IPS-20b (cell line): Measurements from ENCODE around the gene SBK3.
"Not testable (repeated sequence)": the region's sequence is repeated elsewhere in the genome, so short reads cannot be mapped to it uniquely, and the experiment has no call there.

Source experiments
- H3K27ac ChIP-seq: one replicate; pipeline ENCODE4 v1.5.1; 2013; ENCODE audit warnings: low read length
- H3K27me3 ChIP-seq: 2 replicates; pipeline ENCODE4 v1.6.1; 2013; ENCODE audit warnings: mild to moderate bottlenecking, low read length, inconsistent platforms; ENCODE audit not compliant: insufficient read depth
- H3K36me3 ChIP-seq: 2 replicates; pipeline ENCODE4 v1.6.1; 2013; ENCODE audit warnings: low read depth, mild to moderate bottlenecking, inconsistent platforms, low read length, moderate library complexity; ENCODE audit not compliant: insufficient read depth
- H3K4me1 ChIP-seq: 2 replicates; pipeline ENCODE4 v1.6.1; 2013; ENCODE audit warnings: mild to moderate bottlenecking, control low read depth, inconsistent platforms, low read length, moderate library complexity; ENCODE audit not compliant: insufficient read depth
- H3K4me3 ChIP-seq: 2 replicates; pipeline ENCODE4 v1.5.1; 2013; ENCODE audit warnings: mild to moderate bottlenecking, low read length, inconsistent platforms
- H3K9ac ChIP-seq: 2 replicates; pipeline ENCODE4 v1.6.1; 2013; ENCODE audit warnings: low read depth, mild to moderate bottlenecking, inconsistent platforms, low read length, moderate library complexity
- H3K9me3 ChIP-seq: 2 replicates; pipeline ENCODE4 v1.6.1; 2013; ENCODE audit warnings: mild to moderate bottlenecking, low read depth, low read length, inconsistent platforms; ENCODE audit not compliant: insufficient read depth

The SBK3 gene

GRCh38 chr19:55545443-55545842, at the start of gene SBK3:
TSS of gene SBK3 (minus strand) at chr19:55545543. CDS start at chr19:55545543, 0 bp downstream.
- no peak within 1 kb of the TSS for H3K4me3 ChIP-seq
- no peaks in the 10 kb centered on the region for H3K27me3 ChIP-seq
- peaks cover 3% of the 10 kb centered on the region; the same call in 1 of the 2 replicates for H3K4me1 ChIP-seq
- no peaks in the 10 kb centered on the region for H3K36me3 ChIP-seq
- no peak within 1 kb of the TSS for H3K9ac ChIP-seq
- no peak within 1 kb of the TSS for H3K27ac ChIP-seq
- no peaks in the 10 kb centered on the region for H3K9me3 ChIP-seq

GRCh38 chr19:55593096-55593772, 47.9 kb upstream of the SBK3 start:
- H3K27ac ChIP-seq, result no peak overlapping the region
- no peaks in the 10 kb centered on the region for H3K9me3 ChIP-seq
- H3K9ac ChIP-seq, result no peak overlapping the region
- peaks cover 25% of the 10 kb centered on the region for H3K36me3 ChIP-seq
- H3K27me3 ChIP-seq, result no peaks in the 10 kb centered on the region
- H3K4me1 ChIP-seq, result peaks cover 2% of the 10 kb centered on the region; the same call in 1 of the 2 replicates
- H3K4me3 ChIP-seq, result no peak overlapping the region

- Histone ChIP-seq H3K9ac (no peak overlapping the region), H3K27me3 (no peaks in the 10 kb centered on the region), H3K4me1 (no peaks in the 10 kb centered on the region), H3K27ac (no peak overlapping the region), H3K9me3 (no peaks in the 10 kb centered on the region), H3K4me3 (no peak overlapping the region), H3K36me3 (peaks cover 25% of the 10 kb centered on the region)
Measured at GRCh38 chr19:55592391-55593090, 47.2 kb upstream of the SBK3 start.

- H3K9ac ChIP-seq, result no peak overlapping the region
- H3K4me3 ChIP-seq, result no peak overlapping the region
- peaks cover 19% of the 10 kb centered on the region for H3K36me3 ChIP-seq
- H3K27ac ChIP-seq, result no peak overlapping the region
- H3K27me3 ChIP-seq, result peaks cover 3% of the 10 kb centered on the region; the same call in 1 of the 2 replicates
- H3K9me3 ChIP-seq, result no peaks in the 10 kb centered on the region
- H3K4me1 ChIP-seq, result no peaks in the 10 kb centered on the region
Measured at GRCh38 chr19:55591555-55591954, 46.2 kb upstream of the SBK3 start.

- no peak overlapping the region for H3K4me3 ChIP-seq
- peaks cover 11% of the 10 kb centered on the region for H3K36me3 ChIP-seq
- peaks cover 8% of the 10 kb centered on the region; the same call in 1 of the 2 replicates for H3K27me3 ChIP-seq
- H3K27ac ChIP-seq, result no peak overlapping the region
- no peaks in the 10 kb centered on the region for H3K9me3 ChIP-seq
- no peaks in the 10 kb centered on the region for H3K4me1 ChIP-seq
- no peak overlapping the region for H3K9ac ChIP-seq
Measured at GRCh38 chr19:55590617-55591016, 45.3 kb upstream of the SBK3 start.

GRCh38 chr19:55590109-55590508, 44.8 kb upstream of the SBK3 start:
- Histone ChIP-seq H3K4me1 (no peaks in the 10 kb centered on the region), H3K9me3 (no peaks in the 10 kb centered on the region), H3K36me3 (peaks cover 6% of the 10 kb centered on the region), H3K9ac (no peak overlapping the region), H3K4me3 (no peak overlapping the region), H3K27ac (no peak overlapping the region), H3K27me3 (peaks cover 9% of the 10 kb centered on the region; the same call in 1 of the 2 replicates)

GRCh38 chr19:55588738-55589137, 43.4 kb upstream of the SBK3 start:
- Histone ChIP-seq H3K27me3 (peaks cover 14% of the 10 kb centered on the region; the same call in 1 of the 2 replicates), H3K9ac (no peak overlapping the region), H3K4me3 (no peak overlapping the region), H3K4me1 (no peaks in the 10 kb centered on the region; the same call in 1 of the 2 replicates), H3K9me3 (no peaks in the 10 kb centered on the region), H3K36me3 (no peaks in the 10 kb centered on the region), H3K27ac (no peak overlapping the region)

GRCh38 chr19:55586976-55587668, 41.8 kb upstream of the SBK3 start:
- Histone ChIP-seq H3K9ac (peak overlapping the region; percentile 27; the same call in 1 of the 2 replicates), H3K36me3 (no peaks in the 10 kb centered on the region), H3K27me3 (peaks cover 14% of the 10 kb centered on the region; the same call in 1 of the 2 replicates), H3K4me1 (no peaks in the 10 kb centered on the region; the same call in 1 of the 2 replicates), H3K27ac (no peak overlapping the region), H3K4me3 (peak overlapping the region; percentile 84), H3K9me3 (no peaks in the 10 kb centered on the region)

- no peaks in the 10 kb centered on the region; the same call in 1 of the 2 replicates for H3K4me1 ChIP-seq
- no peaks in the 10 kb centered on the region for H3K36me3 ChIP-seq
- H3K27ac ChIP-seq, result no peak overlapping the region
- H3K27me3 ChIP-seq, result peaks cover 14% of the 10 kb centered on the region; the same call in 1 of the 2 replicates
- peak overlapping the region; percentile 70 for H3K4me3 ChIP-seq
- no peaks in the 10 kb centered on the region for H3K9me3 ChIP-seq
- peak overlapping the region; percentile 63; the same call in 1 of the 2 replicates for H3K9ac ChIP-seq
Measured at GRCh38 chr19:55585658-55586339, 40.5 kb upstream of the SBK3 start.

- Histone ChIP-seq H3K36me3 (no peaks in the 10 kb centered on the region), H3K9ac (peak overlapping the region; percentile 63; the same call in 1 of the 2 replicates), H3K4me1 (no peaks in the 10 kb centered on the region; the same call in 1 of the 2 replicates), H3K4me3 (no peak overlapping the region; the same call in 1 of the 2 replicates), H3K27me3 (peaks cover 14% of the 10 kb centered on the region; the same call in 1 of the 2 replicates), H3K9me3 (no peaks in the 10 kb centered on the region), H3K27ac (no peak overlapping the region)
Measured at GRCh38 chr19:55584871-55585270, 39.5 kb upstream of the SBK3 start.

GRCh38 chr19:55583897-55584296, 38.6 kb upstream of the SBK3 start:
- H3K27ac ChIP-seq, H3K9me3 ChIP-seq, H3K36me3 ChIP-seq, H3K9ac ChIP-seq, H3K4me1 ChIP-seq, H3K4me3 ChIP-seq: not testable (repeated sequence)
- peaks cover 14% of the 10 kb centered on the region; the same call in 1 of the 2 replicates for H3K27me3 ChIP-seq
